ENCODE results near the gene AJAP1. TPM values are rescaled to one million over a fixed set of nuclear protein-coding genes. Genes with fewer than 3 reads are reported as not detected.

AJAP1 gene
- total RNA-seq, 2 experiments from 2014 or later = 0.39 to 0.47 TPM

- H3K9me3 ChIP-seq (ENCODE audit: control insufficient read depth in 1 of 2, insufficient read depth in 1 of 2, low read length in 2 of 2) = peaks cover 0 to 21% of the 10 kb centered on the region in 2 experiments
- no peaks in the 10 kb centered on the region for H3K4me1 ChIP-seq (ENCODE audit: insufficient read depth, low read length)
- Mint-ChIP-seq H3K27ac (no peak overlapping the region), H3K27me3 (no peaks in the 10 kb centered on the region), H3K36me3 (ENCODE audit: low read depth) (no peaks in the 10 kb centered on the region), H3K4me1 (ENCODE audit: low read depth) (no peaks in the 10 kb centered on the region), H3K9me3 (no peaks in the 10 kb centered on the region), H3K4me3 (no peak overlapping the region)
- ChIA-PET POLR2A (no interaction called here), CTCF (no interaction called here)
- ATAC-seq (ENCODE audit: poor library complexity) (no peak), DNase-seq (no peak)
- H3K36me3 ChIP-seq (ENCODE audit: insufficient read depth, low read length) = no peaks in the 10 kb centered on the region
- H3K4me3 ChIP-seq (ENCODE audit: low read length) = no peak overlapping the region
- intact Hi-C loops (cut with DNase I, micrococcal nuclease) = no loop called here
- TF ChIP-seq, protein P1, sequence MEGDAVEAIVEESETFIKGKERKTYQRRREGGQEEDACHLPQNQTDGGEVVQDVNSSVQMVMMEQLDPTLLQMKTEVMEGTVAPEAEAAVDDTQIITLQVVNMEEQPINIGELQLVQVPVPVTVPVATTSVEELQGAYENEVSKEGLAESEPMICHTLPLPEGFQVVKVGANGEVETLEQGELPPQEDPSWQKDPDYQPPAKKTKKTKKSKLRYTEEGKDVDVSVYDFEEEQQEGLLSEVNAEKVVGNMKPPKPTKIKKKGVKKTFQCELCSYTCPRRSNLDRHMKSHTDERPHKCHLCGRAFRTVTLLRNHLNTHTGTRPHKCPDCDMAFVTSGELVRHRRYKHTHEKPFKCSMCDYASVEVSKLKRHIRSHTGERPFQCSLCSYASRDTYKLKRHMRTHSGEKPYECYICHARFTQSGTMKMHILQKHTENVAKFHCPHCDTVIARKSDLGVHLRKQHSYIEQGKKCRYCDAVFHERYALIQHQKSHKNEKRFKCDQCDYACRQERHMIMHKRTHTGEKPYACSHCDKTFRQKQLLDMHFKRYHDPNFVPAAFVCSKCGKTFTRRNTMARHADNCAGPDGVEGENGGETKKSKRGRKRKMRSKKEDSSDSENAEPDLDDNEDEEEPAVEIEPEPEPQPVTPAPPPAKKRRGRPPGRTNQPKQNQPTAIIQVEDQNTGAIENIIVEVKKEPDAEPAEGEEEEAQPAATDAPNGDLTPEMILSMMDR (IDR thresholded peaks at IDR 0.05) = no peak
- H3K27me3 ChIP-seq (ENCODE audit: control insufficient read depth in 1 of 2, insufficient read depth in 2 of 2, low read length in 2 of 2) = no peaks in the 10 kb centered on the region
- no peak overlapping the region for H3K27ac ChIP-seq (ENCODE audit: low read depth in 1 of 2, low read length in 2 of 2)
These were observed 40.8 kb downstream of the AJAP1 start for GRCh38 chr1:4695241-4695640.

DNA sequence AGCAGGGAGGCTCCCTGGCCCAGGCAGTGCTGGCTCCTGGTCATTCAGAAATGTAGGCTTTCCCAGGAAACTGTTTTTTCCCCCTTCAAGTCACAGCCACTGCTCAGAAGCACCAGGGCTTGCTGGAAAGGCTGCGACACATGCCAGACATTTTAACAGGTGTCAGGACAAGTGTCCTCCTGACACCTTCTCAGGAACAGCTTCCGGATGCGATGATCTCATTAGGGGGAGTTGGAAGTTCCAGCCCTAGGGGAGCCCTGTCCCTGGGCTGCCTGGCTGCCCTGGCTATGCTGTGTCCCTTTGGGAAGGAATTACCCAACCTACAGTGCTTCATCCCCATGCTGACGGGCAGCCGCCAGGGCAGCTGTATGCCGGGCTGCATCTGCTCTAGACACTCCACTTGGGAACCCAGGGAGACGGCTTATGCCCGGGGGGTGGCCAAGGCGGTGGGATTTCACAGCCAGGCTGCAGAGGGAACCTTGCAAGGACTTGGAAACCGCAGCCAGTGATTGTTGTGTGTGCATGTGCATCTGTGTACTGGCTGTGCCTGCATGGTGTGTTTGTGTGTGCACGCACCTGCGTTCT lies 41.8 kb downstream of the AJAP1 start:
- TF ChIP-seq, protein P1 (IDR thresholded peaks at IDR 0.05) = no peak
- Mint-ChIP-seq H3K4me1 (ENCODE audit: low read depth) (no peaks in the 10 kb centered on the region), H3K27me3 (no peaks in the 10 kb centered on the region), H3K9me3 (no peaks in the 10 kb centered on the region), H3K36me3 (ENCODE audit: low read depth) (no peaks in the 10 kb centered on the region), H3K4me3 (no peak overlapping the region), H3K27ac (no peak overlapping the region)
- no peak overlapping the region for H3K4me3 ChIP-seq (ENCODE audit: low read length)
- H3K27ac ChIP-seq (ENCODE audit: low read depth in 1 of 2, low read length in 2 of 2) = no peak overlapping the region
- DNase-seq (no peak), ATAC-seq (ENCODE audit: poor library complexity) (no peak)
- ChIA-PET CTCF (no interaction called here), POLR2A (no interaction called here)
- H3K27me3 ChIP-seq (ENCODE audit: control insufficient read depth in 1 of 2, insufficient read depth in 2 of 2, low read length in 2 of 2) = no peaks in the 10 kb centered on the region
- H3K9me3 ChIP-seq (ENCODE audit: control insufficient read depth in 1 of 2, insufficient read depth in 1 of 2, low read length in 2 of 2) = peaks cover 0 to 23% of the 10 kb centered on the region in 2 experiments
- no peaks in the 10 kb centered on the region for H3K4me1 ChIP-seq (ENCODE audit: insufficient read depth, low read length)
- intact Hi-C loops (cut with DNase I, micrococcal nuclease) = no loop called here
- H3K36me3 ChIP-seq (ENCODE audit: insufficient read depth, low read length) = no peaks in the 10 kb centered on the region

DNA sequence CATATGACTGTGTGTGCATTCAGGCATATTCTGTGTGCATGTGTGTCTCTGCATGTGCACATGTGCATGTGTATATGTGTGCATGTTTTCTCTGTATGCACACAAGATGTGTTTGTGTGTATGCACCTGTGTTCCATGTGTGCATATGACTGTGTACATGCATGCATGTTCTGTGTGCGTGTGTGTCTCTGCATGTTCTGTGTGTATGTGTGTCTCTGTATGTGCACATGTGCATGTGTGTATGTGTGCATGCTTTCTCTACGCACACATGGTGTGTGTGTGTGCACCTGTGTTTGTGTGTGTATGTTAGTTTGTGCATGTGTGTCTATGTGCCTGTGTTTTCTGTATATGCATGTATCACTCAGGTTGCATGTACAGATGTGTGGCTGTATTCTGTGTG lies 42.3 kb downstream of the AJAP1 start:
- no peak overlapping the region for H3K4me3 Mint-ChIP-seq
- Histone ChIP-seq H3K4me3 (ENCODE audit: low read length) (no peak overlapping the region), H3K27me3 (ENCODE audit: control insufficient read depth in 1 of 2, insufficient read depth in 2 of 2, low read length in 2 of 2) (no peaks in the 10 kb centered on the region), H3K4me1 (ENCODE audit: insufficient read depth, low read length) (no peaks in the 10 kb centered on the region), H3K9me3 (ENCODE audit: control insufficient read depth in 1 of 2, insufficient read depth in 1 of 2, low read length in 2 of 2) (peaks cover 0 to 26% of the 10 kb centered on the region in 2 experiments), H3K27ac (ENCODE audit: low read depth in 1 of 2, low read length in 2 of 2) (no peak overlapping the region), H3K36me3 (ENCODE audit: insufficient read depth, low read length) (no peaks in the 10 kb centered on the region)
- TF ChIP-seq, protein P1 (IDR thresholded peaks at IDR 0.05) = no peak
- ChIA-PET POLR2A (no interaction called here), CTCF (no interaction called here)
- no peak for DNase-seq
- intact Hi-C loops (cut with DNase I, micrococcal nuclease) = no loop called here
- no peak overlapping the region for H3K27ac Mint-ChIP-seq
- no peaks in the 10 kb centered on the region for H3K36me3 Mint-ChIP-seq (ENCODE audit: low read depth)
- H3K9me3 Mint-ChIP-seq = no peaks in the 10 kb centered on the region
- H3K4me1 Mint-ChIP-seq (ENCODE audit: low read depth) = no peaks in the 10 kb centered on the region
- no peaks in the 10 kb centered on the region for H3K27me3 Mint-ChIP-seq
- ATAC-seq (ENCODE audit: poor library complexity) = no peak
